NCI-H2107 treated with DMSO at 0.1 percent for 48 hours (cell line): ENCODE measurements around the gene AKAP8L.
A peak's percentile ranks its signal among the peaks of the same experiment; 100 is the strongest.

Source experiments
- DNase-seq: peaks from one replicate; lab custom pipeline; 2025; ENCODE audit not compliant: unreplicated experiment; lab: John Stamatoyannopoulos, UW

Gene AKAP8L, protein sequence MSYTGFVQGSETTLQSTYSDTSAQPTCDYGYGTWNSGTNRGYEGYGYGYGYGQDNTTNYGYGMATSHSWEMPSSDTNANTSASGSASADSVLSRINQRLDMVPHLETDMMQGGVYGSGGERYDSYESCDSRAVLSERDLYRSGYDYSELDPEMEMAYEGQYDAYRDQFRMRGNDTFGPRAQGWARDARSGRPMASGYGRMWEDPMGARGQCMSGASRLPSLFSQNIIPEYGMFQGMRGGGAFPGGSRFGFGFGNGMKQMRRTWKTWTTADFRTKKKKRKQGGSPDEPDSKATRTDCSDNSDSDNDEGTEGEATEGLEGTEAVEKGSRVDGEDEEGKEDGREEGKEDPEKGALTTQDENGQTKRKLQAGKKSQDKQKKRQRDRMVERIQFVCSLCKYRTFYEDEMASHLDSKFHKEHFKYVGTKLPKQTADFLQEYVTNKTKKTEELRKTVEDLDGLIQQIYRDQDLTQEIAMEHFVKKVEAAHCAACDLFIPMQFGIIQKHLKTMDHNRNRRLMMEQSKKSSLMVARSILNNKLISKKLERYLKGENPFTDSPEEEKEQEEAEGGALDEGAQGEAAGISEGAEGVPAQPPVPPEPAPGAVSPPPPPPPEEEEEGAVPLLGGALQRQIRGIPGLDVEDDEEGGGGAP

DNA sequence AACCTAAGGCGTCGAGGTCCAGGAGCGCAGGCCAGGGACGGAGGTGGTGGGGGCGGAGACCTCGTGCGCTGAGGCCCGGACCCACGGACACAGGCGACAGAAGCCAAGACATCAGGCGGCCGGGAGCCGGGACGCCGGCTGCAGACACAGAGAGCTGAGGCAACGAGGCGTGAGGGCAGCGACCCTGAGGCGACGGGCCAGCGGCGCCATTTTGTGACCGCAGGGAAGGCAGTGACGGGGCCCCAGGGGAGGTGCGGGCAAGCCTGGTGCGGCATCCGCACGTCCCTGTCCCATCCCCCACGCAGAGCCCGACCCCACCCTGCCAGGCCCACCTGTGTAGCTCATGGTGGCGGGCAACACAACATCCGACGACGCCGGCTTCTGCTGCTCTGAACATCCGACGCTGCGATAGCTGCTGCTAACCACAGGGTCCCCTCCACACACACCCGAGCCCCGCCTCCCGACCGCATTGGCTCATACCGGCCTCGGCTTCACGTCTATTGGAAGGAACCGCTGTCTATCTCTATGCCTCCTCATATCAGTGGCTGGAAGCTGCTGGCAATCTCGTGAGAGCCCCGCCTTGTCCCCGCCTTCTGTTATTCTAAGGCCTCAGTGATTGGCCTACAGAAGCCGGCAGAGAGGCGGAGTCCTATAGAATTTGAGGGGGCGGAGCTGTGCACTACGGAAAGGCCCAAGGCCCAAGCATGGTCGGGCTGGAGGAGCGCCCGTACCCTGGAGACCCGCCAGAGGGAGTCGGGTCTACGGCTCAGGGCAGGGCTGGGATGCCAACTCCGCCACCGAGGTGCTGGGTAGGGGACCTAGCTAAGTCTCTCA is at the start of gene AKAP8L:
Gene AKAP8L (minus strand): TSS at position 410 of the 834 bp plus-strand sequence. CDS start 65 bp downstream, at position 345.
- DNase-seq: peak; percentile 99

DNA sequence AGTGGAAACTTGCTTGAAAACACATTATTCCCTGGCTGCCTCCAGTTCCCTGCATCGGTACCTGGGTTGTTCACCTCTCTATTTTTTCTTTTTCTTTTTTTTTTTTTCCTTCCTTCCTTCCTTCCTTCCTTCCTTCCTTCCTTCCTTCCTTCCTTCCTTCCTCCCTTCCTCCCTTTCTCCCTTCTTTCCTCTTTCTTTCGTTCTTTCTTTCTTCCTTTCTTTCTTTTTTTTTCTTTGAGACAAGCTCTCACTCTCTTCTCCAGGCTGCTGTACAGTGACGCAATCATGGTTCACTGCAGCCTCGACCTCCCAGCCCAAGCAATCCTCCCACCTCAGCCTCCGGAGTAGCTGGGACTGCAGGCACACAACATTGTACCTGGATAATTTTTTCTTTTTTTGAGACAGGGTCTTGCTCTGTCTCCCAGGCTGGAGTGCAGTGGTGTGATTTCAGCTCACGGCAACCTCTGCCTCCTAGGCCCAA is 49.0 kb upstream of the AKAP8L start:
- DNase-seq: no peak

DNA sequence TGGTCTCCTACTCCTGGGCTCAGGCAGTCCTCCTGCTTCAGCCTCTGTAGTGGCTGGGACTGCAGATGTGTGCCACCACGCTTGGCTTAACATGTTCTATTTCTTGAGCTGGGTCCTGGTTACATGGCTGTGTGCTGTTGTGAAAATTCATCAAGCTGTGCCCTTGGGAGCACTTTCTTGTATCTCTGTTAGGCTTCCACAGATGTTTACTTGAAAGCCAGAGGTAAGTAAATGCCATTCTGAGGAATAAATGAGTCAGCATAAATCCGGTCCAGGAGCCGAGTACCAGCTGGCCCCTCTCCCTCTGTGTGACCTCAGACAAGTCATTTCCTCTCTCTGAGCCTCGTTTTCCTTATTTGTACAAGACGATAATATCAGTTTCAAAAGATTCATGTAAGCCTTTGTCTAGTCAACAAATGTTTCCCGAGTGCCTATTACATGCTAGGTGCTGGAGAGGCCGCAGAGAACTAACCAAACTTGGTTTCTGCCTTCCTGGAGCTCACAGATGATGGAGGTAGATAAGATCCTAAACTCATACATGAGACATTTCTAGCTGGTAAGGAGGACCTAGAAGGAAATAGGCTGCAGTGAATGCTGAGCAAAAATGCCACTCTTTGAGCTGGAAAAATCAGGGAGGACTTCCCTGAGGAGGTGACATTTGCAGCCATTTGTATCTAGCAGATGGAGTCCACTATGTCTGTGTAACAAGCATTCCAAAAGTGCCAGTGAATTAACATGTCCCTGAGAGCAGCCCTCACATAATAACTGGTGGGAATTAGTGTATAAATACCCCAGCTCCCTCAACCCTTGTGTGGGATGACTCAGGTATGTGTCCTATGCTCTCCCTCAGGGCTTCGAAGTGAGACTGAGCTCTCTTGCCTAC is 48.3 kb upstream of the AKAP8L start:
- no peak for DNase-seq

DNA sequence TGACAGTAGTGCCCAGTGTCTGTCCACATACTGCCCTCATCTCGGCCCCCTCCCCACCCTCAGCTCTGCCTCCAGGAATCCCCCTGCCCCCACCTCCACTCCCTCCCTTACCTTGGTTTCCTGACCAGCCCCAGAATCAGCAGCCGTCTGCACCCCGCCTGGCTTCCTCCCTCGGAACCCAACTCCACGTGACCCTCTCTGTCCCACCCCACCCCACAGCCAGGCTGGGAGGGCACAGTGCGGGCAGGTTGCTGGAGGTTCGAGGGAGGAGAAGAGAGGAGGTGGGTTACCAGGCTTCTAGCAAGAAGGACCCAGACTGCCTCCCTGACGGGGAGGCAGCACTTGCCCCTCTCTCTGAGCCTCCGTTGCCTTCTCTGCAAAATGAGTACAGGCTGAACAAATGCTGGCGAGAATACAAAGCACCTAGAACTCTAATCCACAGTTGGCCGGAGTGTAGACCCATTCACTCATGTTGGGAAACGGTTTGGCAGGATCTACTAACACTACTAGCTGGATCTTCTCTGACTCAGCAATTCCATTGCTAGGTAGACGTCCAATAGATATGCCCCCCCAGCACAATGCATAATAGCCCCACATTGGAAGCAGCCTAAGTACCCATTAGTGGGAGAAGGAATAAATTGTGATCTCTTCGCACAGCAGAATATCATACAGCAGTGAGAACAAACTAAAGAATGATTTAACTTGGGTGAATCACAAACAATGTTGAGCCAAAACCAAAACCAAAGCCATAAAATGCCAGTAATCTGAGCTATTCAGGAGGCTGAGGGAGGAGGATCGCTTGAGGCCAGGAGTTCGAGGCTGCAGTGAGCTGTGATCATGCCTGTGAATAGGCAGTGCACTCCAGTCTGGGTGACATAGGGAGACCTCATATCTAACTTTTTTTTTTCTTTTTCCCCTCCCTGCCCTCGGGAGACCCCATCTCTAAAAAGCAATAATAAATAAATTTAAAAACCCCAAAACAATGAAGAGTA is 45.9 kb upstream of the AKAP8L start, which contains the start of gene RASAL3:
Gene RASAL3 (minus strand): TSS at position 151 of the 992 bp plus-strand sequence. CDS start 186 bp downstream, outside the sequence.
- DNase-seq: no peak

DNA sequence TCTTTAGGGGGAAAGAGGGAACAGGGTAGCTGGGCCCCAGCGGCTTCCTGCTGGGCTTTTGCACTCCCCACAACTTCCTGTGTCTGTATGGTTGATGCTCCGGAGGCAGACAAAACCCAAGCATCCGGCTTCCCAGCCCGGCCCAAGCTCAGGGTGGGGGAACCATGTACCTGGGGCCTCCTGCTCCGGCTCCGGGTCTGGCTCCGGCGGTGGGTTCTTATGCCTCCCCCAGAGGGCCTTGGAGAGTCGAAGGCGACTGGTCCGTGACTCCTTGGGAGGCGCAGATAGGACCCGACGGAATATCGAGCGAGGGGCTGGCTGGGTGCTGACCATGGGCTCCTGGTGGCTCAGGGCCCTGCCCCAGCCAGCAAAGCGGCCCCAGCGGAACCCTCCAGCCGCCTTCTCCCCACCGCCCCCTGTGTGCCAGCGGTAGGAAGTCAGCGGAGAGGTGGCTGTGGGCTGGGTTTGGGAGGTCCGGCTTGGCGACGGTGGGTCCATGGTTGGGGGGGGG is 45.1 kb upstream of the AKAP8L start:
- no peak for DNase-seq

DNA sequence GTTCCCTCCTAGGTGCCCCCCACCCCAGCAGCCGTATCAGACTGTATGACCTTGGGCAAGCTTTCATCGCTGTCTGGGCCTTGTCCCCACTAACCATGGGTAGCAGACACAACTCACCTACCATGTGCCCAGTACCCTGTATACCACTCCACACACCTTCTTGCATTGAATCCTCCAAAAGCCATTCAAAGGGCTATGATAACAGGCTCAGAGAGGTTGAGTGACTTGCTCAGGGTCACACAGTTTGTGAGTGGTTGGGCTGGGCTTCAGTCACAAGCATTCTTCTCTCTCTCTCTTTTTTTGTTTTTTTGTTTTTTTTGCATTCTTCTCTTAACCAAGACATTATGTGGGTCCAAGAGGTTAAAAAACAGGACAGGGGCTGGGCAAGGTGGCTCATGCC is 42.9 kb upstream of the AKAP8L start:
- no peak for DNase-seq

DNA sequence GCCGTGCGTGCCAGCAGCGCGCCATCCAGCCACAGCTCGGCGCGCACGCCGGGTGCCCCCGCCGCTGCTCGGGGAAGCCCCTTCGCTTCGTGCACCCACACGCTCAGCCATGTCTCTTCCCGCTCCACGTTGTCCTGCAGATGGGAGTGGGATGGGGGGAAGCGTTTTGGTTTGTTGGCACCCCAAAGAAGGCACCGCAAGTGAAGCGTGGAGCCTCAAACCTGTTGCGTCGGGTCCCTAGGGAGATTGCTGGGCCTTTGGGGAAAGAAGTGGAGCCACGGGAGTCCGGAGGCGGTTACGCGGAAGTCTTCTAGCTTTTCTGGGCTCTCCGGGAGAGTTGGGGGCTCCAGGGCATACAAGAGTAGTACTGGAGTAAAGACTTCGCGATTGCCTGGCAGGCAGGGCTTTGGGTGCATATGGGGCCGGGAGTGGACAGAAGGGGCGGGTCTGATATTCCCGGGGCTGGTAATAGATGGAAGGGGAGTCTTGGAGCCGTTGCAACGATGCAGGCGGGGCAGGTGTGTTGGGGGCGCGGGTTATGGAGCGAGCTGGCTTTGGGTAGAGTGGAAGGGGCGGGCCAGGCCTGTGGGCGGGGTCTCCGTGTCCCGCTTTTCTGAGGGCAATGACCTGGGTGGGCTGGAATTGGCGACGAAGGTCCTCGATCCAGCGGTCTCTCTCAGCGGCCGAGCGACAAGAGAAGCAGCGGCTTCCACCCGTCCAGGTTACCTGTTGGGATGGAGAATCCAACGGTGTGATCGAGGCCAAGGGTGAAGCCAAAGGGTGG is 39.1 kb upstream of the AKAP8L start:
- no peak for DNase-seq

DNA sequence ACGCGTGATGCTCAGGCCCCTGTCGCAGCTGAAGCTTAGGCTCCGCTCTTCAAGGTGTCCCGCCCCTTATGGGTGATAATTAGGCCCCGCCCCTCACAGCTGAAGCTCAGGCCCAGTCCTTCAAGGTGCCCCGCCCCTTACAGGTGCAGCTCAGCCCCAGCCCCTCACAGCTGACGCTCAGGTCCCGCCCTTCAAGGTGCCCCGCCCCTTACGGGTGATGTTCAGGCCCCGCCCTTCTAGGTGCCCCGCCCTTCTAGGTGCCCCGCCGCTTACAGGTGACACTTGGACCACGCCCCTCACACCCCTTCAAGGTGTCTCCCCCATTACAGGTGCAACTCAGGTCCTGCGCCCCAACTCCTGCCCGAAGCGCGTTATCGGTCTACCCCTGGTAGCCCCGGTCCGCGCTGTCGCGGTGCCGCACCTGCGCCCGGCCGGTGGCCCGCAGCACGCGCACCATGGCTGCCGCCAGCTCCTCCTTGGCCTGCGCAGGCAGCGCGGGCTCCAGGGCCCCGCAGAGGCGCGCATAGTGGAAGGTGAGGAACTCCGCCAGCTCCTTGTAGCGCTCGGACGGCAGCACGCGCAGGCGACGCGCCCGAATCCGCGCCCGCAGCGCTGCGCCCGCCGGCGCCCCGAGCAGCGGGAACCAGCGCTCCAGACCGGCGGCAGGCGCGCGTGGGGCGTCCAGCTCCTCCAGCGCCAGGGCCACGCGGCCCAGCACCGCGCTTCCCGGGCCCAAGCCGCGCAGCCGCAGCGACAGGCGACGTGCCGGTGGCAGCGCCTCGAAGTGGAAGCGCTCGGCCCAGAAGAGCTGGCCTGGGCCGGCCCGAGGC is 38.3 kb upstream of the AKAP8L start:
- DNase-seq: no peak

DNA sequence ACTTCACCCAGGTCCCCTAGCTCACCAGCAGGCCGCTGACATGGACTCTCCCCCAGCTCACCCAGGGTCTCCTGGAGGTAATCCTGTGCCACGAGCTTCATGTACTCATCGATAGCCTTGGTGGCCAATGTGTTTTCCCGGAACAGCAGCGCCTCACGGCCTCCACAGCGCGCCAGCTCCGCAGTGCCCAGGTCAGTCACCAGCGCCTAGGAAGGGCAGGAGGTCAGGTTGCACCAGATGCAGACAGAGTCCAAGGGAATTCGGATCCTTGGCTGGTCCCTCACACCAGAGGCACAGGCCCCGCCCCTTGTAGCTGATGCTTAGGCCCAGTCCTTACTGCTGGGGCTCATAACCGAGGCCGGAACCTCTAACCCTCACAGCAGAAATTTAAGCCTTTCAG is 37.7 kb upstream of the AKAP8L start:
- no peak for DNase-seq

DNA sequence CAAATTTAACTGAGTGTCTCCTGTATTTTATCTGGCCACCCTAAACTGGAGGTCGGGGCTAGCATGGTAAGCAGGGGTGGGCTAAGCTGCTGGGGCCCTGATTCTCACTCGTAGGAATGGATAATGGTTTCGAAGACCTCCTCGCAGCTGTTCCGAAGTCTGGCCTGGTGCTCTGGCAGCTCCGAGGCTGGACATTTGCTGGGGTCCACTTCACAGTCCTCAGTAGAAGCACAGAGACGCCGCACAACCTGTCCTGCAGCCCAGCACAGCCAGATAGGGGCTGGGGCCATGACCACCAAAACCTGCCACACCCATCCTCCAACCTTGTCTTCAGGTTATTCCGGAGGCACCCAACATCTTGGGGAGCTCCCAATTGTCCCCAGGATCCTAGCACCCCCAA is 37.2 kb upstream of the AKAP8L start:
- no peak for DNase-seq

DNA sequence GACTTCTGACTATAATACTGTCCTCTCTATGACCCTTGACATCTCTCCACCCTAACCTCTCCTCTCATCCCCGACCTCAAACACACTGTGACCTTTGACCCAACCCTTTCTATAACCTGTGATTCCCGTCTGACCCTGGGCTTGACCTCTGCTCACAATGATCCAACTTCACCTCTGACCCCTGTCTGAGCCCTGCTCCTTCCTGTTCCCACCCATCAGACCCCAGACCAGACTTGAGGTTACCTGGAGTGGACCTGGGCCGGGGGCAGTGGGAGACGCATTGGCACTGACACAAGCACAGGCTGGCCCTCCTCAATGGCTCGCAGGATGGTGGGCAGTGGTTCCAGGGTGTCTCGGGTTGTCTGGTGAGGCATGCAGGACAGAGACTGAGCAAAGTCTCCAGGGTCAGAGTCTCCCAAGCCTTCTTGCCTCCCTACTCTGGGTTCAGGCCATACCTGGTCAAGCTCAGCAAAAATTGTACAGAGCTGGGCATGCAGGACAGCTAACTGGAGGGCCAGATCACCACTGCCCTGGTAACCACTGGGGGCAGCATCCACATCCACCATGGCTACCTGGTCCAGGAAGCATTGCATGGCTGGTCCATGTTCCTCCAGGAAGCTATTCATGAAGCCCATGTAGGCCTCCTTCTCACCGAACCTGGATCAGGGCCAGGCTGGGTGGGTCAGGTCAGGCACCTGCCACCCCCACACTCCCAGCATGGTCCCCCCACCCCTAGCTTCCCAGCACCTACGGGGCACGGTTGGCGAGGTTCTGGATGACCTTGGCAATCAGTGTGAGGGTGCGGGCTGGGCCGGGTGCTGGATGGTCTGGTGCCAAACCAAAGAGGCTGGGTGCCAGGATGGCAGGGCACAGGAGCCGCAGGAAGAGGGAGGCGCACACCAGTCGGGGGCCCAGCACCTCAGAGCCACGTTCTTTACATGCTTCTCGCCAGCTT is 35.4 kb upstream of the AKAP8L start:
- DNase-seq: no peak

DNA sequence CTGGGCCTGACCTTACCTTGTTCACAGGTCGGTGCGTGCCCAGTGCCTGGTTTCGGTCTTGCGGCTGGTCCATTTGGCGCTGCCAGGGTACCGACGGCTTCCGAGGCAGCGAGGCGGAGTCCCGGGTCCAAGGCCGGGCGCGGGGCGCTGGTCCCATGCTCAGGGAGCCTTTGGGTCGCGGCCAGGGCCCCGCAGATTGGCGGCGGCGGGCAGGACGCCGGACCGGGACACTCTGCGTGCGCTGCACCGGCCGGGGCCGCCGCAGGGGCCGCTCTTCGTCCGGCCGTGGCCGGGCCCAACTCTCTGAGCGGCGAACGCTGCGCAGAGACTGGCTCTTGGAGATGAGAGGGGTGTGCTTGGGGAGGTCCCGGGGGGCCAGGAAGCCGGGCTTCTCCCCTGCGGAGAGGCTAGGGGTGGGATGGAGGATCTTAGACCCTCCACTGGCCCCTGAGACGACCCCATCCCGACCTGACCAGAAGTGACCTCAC is 34.3 kb upstream of the AKAP8L start:
- DNase-seq: no peak

DNA sequence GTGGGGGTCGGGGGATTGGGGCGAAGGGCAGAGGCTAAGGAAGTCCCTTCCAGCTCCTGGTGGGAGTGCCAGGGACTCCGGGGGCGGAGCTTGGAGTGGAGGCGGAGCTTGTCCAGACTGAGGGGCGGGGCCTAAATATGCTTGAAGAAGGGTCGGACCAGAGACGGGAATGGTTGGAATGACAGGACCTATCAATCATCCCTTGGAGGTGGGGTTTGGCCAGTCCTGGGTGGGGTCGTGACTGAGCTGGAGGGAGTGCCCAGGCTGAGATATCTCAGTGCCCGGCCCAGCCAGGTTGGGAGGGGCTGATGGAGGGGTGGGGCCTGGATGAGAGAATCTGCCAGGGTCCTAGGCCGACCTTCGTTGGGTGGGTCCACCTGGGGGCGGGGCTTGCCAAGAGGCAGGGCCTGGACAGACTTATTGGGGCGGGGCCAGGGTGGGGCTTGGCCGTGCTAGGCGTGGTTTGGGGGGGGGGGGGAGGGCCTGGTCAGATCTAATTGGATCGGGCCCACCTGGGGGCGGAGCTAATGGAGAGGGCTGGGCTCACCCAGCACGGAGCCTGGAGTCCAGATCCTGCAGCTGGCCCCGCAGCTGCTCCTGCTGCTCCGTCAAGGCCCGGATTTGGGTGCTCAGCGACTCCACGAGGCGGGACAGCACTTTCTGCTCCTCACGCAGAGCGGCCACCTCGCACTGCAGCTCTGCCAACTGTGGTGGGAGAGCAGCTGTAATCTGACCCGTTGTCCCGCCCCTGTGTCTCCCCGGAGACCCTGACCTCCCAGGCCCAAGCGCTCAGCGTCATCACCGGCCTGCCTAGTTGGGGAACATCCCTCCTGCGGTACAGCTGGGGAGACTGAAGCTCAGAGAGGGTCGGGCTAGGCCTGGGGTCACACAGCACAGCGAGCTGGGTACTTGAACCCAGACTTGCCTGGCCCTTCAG is 33.6 kb upstream of the AKAP8L start:
- DNase-seq: no peak

DNA sequence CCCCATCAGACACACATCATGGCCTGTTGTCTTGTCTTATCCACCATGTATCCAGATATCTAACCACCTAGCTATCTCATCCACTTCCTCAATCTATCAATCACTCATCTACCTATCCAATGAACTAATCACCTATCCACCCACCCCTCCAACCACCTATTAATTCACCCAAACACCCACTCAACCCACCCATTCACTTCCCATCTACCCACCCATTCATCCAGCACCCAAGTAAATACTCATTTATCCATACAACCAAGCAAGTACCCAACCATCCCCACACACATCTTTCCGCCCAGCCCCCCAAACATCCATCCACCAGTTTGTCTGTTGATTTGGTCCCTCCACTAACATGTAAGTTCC is 31.7 kb upstream of the AKAP8L start:
- DNase-seq: no peak
